Mesenchymal stem cell (in vitro differentiated cells and primary cell): ENCODE measurements around the gene SPHK2.

Experiments used
- DNase-seq: peaks from one replicate; pipeline ENCODE4 v3.0.0-alpha.2; 2013
- H2AFZ ChIP-seq: one replicate; pipeline ENCODE4 v1.6.1; 2013; ENCODE audit warnings: low read depth, mild to moderate bottlenecking, control low read depth, inconsistent platforms, low read length, moderate library complexity
- H2AK5ac ChIP-seq: 2 replicates; pipeline ENCODE4 v1.6.1; 2013; ENCODE audit warnings: low read length, moderate library complexity, mild to moderate bottlenecking, inconsistent platforms; ENCODE audit not compliant: severe bottlenecking
- H2BK120ac ChIP-seq: one replicate; pipeline ENCODE4 v1.6.1; 2013; ENCODE audit warnings: low read depth, mild to moderate bottlenecking, inconsistent platforms, low read length, moderate library complexity
- H2BK12ac ChIP-seq, 2 experiments: one replicate each; pipeline ENCODE4 v1.6.1; 2013; ENCODE audit warnings: inconsistent platforms in 2 of 2, low read length in 2 of 2, mild to moderate bottlenecking in 2 of 2, moderate library complexity in 2 of 2, control low read depth in 1 of 2
- H2BK15ac ChIP-seq: one replicate; pipeline ENCODE4 v1.6.1; 2013; ENCODE audit warnings: mild to moderate bottlenecking, low read depth, inconsistent platforms; ENCODE audit not compliant: poor library complexity, severe bottlenecking
- H2BK5ac ChIP-seq: 2 replicates; pipeline ENCODE4 v1.6.1; 2013; ENCODE audit warnings: low read depth, mild to moderate bottlenecking, low read length, control low read depth, inconsistent platforms; ENCODE audit not compliant: poor library complexity, severe bottlenecking
- H3K14ac ChIP-seq, 2 experiments: one replicate each; pipeline ENCODE4 v1.6.1; 2013; ENCODE audit warnings: inconsistent platforms in 2 of 2, low read length in 2 of 2, control low read depth in 1 of 2, mild to moderate bottlenecking in 1 of 2, moderate library complexity in 1 of 2
- H3K18ac ChIP-seq, 2 experiments: one replicate each; pipeline ENCODE4 v1.6.1; 2013; ENCODE audit warnings: inconsistent platforms in 2 of 2, low read length in 2 of 2, control low read depth in 1 of 2, low read depth in 1 of 2, mild to moderate bottlenecking in 1 of 2
- H3K23ac ChIP-seq, 2 experiments: one replicate each; pipeline ENCODE4 v1.6.1; 2013; ENCODE audit warnings: inconsistent platforms in 2 of 2, low read length in 2 of 2, mild to moderate bottlenecking in 2 of 2, moderate library complexity in 2 of 2, control low read depth in 1 of 2
- H3K27ac ChIP-seq: 2 replicates; pipeline ENCODE4 v1.5.1; 2013; ENCODE audit warnings: mild to moderate bottlenecking, moderate library complexity, low read length, control low read depth, inconsistent platforms; ENCODE audit not compliant: poor library complexity, severe bottlenecking
- H3K27me3 ChIP-seq, 2 experiments: 2 replicates each; pipeline versions ENCODE4 v1.6.1 to v1.7.0; 2013; ENCODE audit warnings: low read length in 2 of 2, mild to moderate bottlenecking in 2 of 2, moderate library complexity in 2 of 2, control low read depth in 1 of 2, inconsistent platforms in 1 of 2; ENCODE audit not compliant: control insufficient read depth in 1 of 2, insufficient read depth in 1 of 2
- H3K36me3 ChIP-seq, 2 experiments: 2 replicates each; pipeline versions ENCODE4 v1.6.1 to v1.7.0; 2013; ENCODE audit warnings: low read length in 2 of 2, control low read depth in 1 of 2, inconsistent platforms in 1 of 2, low read depth in 1 of 2, mild to moderate bottlenecking in 1 of 2; ENCODE audit not compliant: insufficient read depth in 2 of 2, control insufficient read depth in 1 of 2
- H3K4ac ChIP-seq, 2 experiments: one replicate each; pipeline ENCODE4 v1.6.1; 2013; ENCODE audit warnings: inconsistent platforms in 2 of 2, low read length in 2 of 2, mild to moderate bottlenecking in 2 of 2, moderate library complexity in 2 of 2, control low read depth in 1 of 2, low read depth in 1 of 2
- H3K4me1 ChIP-seq: 2 replicates; pipeline ENCODE4 v1.6.1; 2013; ENCODE audit warnings: low read depth, low read length, control low read depth; ENCODE audit not compliant: control insufficient read depth, insufficient read depth
- H3K4me2 ChIP-seq: 2 replicates; pipeline ENCODE4 v1.6.1; 2013; ENCODE audit warnings: low read length, mild to moderate bottlenecking, inconsistent platforms; ENCODE audit not compliant: poor library complexity, severe bottlenecking
- H3K4me3 ChIP-seq, 2 experiments: 2 replicates each; pipeline versions ENCODE4 v1.5.1 to v1.7.0; 2013; ENCODE audit warnings: low read length in 2 of 2, mild to moderate bottlenecking in 2 of 2, control low read depth in 1 of 2, low read depth in 1 of 2; ENCODE audit not compliant: insufficient read depth in 1 of 2
- H3K79me1 ChIP-seq: replicated peaks from 2 replicates; pipeline ENCODE4 v1.6.1; 2013; ENCODE audit warnings: mild to moderate bottlenecking, control low read depth, low read length, inconsistent platforms; ENCODE audit not compliant: poor library complexity, severe bottlenecking
- H3K9ac ChIP-seq: 2 replicates; pipeline ENCODE4 v1.7.0; 2013; ENCODE audit warnings: mild to moderate bottlenecking, low read length, moderate library complexity
- H3K9me3 ChIP-seq: 2 replicates; pipeline ENCODE4 v1.7.0; 2013; ENCODE audit warnings: mild to moderate bottlenecking, low read length; ENCODE audit not compliant: control insufficient read depth
- H4K8ac ChIP-seq: one replicate; pipeline ENCODE4 v1.6.1; 2013; ENCODE audit warnings: inconsistent platforms, mild to moderate bottlenecking, low read length, moderate library complexity
- H4K91ac ChIP-seq: one replicate; pipeline ENCODE4 v1.6.1; 2013; ENCODE audit warnings: mild to moderate bottlenecking, low read length, inconsistent platforms
- WGBS: methylation state at CpG from one replicate; pipeline ENCODE4 v1.1.7; 2013; ENCODE audit warnings: mixed read lengths; 5-methylcytosine and 5-hydroxymethylcytosine counted together

Gene SPHK2

DNA sequence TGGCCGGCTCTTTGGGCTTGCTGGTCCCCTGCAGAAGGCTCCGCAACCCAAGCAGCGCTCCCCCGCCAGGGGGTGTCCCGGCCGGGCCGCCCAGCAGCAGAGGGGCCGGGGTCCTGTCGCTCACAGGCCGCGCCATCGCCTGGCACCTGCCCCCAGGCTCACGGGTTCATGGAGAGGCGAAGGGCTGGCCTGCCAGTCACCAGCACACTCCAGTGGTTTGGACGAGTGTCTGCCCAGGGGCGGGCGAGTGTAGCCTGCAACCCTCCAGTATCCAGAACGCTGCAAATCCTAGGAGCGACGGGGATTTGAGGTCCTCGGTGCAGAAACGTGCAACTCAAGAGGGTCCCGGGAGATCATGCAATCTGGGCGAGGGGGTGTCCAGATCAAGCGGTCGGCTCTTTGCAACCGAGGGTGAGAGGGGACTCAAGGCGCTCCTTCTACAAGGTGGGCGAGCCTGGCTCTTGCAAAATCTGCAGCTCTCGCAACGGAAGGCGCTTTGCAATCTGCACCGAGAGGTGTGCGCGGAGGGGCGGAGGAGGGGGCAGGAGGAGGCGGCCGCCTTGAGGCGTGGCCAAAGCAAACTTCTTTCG lies 17.6 kb downstream of the SPHK2 start, which contains the start of gene DBP:
DBP (minus strand) TSS at position 521 of the 590 bp plus-strand sequence; CDS start at position 136, 385 bp downstream.
- Histone ChIP-seq H3K4ac (peak within 1 kb of the TSS; percentile 53 to 92), H2BK15ac (peak within 1 kb of the TSS; percentile 60), H2AFZ (peak within 1 kb of the TSS; percentile 36), H2BK5ac (peak within 1 kb of the TSS; percentile 5), H3K27ac (peak within 1 kb of the TSS; percentile 93), H4K91ac (peak within 1 kb of the TSS; percentile 70), H3K18ac (peak within 1 kb of the TSS; percentile 48 to 97), H3K9me3 (no peaks in the 10 kb centered on the region), H2BK120ac (peak within 1 kb of the TSS; percentile 86), H3K79me1 (no peaks in the 10 kb centered on the region), H3K9ac (peak within 1 kb of the TSS; percentile 99), H3K4me1 (peaks cover 37% of the 10 kb centered on the region), H3K4me3 (peak within 1 kb of the TSS; percentile 53 to 81), H3K36me3 (peaks cover 0 to 14% of the 10 kb centered on the region in 2 experiments), H3K14ac (peak within 1 kb of the TSS; percentile 11 to 58), H3K4me2 (peak within 1 kb of the TSS; percentile 72), H3K27me3 (peaks cover 0 to 7% of the 10 kb centered on the region in 2 experiments), H2BK12ac (peak within 1 kb of the TSS in 1 of 2 experiments; percentile 79), H2AK5ac (peak within 1 kb of the TSS; percentile 10), H3K23ac (peak within 1 kb of the TSS in 1 of 2 experiments; percentile 48), H4K8ac (peak within 1 kb of the TSS; percentile 45)
- 2% methylated on average over 39 of the region's 40 CpGs for WGBS
- DNase-seq, result no peak

DNA sequence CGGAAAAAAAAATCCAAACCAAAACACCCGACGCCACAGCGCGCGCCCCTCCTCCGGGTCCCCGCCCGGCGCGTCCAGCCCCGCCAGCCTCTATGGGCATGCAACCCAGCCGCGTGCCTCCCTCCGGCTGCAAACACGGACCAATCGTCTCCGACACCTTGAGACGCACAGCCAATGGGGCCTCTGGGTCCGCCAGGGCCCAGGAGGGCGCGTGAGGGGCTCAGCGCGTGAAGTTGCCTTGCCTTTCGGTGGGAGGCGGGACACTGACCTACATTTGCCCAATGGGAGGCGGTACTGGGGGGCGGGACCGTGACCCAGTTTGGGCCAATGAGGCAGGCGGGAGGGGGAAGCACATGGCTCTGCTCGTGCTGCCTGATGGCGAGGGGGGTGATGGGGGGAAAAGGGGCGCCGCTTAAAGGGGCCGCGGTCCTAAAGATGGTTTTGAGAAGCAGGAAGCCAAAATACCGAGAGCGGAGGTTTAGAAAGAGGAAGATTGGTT lies 18.2 kb downstream of the SPHK2 start:
- Histone ChIP-seq H4K91ac (no peak overlapping the region), H3K9me3 (no peaks in the 10 kb centered on the region), H2BK5ac (no peak overlapping the region), H3K4ac (peak overlapping the region; percentile 22 to 92), H3K36me3 (peaks cover 0 to 14% of the 10 kb centered on the region in 2 experiments), H3K27me3 (peaks cover 0 to 7% of the 10 kb centered on the region in 2 experiments), H3K4me3 (peak overlapping the region; percentile 53 to 81), H3K27ac (peak overlapping the region; percentile 93), H3K9ac (peak overlapping the region; percentile 99), H3K79me1 (no peaks in the 10 kb centered on the region), H2BK12ac (no peak overlapping the region), H2BK15ac (peak overlapping the region; percentile 60), H3K4me1 (peaks cover 36% of the 10 kb centered on the region), H3K4me2 (peak overlapping the region; percentile 72), H3K23ac (no peak overlapping the region), H2AFZ (no peak overlapping the region), H2BK120ac (peak overlapping the region; percentile 86), H2AK5ac (peak overlapping the region; percentile 10), H3K18ac (peak overlapping the region in 1 of 2 experiments; percentile 97), H4K8ac (peak overlapping the region; percentile 45), H3K14ac (peak overlapping the region in 1 of 2 experiments; percentile 40)
- peak; percentile 99 for DNase-seq
- WGBS, result under 1% methylated on average over 36 of the region's 38 CpGs

DNA sequence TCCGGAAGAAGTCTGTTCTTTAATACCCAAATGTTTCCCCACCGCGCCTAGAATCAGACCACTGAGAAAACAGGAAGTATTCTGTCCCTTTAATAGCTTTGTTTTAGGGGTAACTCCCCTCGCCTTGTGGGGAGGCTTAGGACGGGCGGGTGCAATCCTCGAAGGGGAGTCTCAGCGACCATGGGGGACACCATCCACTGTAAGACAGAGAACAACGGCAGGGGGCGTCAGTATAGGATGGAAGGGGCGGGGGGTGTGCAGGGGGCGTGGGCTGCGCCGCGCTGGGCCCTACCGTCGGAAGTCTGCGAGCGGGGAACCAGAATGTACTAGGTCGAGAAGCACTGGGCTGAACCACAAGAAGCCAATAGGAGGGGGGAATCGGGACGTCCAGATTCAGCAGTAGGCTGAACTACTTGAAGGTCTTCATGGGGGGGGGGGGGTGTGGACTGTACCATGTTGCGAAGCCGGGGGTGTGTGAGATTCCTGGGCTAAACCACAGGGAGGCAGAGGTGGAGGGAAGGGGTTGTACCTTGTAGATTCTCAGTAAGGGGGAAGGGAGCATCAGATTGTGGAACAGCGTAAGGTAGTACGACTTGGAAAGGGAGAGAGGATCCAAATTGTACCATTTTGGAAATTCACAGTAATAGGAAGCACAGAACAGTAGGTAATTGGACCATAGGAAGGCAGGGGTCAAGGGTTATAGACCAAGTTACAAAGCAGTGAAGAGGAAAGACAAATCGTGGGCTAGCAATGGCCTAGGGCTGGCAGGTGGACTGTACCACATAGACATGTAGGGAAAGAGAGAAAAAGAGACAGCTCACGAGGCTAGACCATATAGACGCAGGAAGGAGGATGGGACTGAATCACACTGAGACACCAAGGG lies 18.9 kb downstream of the SPHK2 start:
- H2BK15ac ChIP-seq, result peak overlapping the region; percentile 60
- peak overlapping the region; percentile 86 for H2BK120ac ChIP-seq
- peak overlapping the region in 1 of 2 experiments; percentile 98 for H2BK12ac ChIP-seq
- H3K36me3 ChIP-seq, result peaks cover 0 to 14% of the 10 kb centered on the region in 2 experiments
- H3K18ac ChIP-seq, result peak overlapping the region; percentile 55 to 97
- peak overlapping the region; percentile 99 for H3K9ac ChIP-seq
- peaks cover 0 to 7% of the 10 kb centered on the region in 2 experiments for H3K27me3 ChIP-seq
- H4K8ac ChIP-seq, result peak overlapping the region; percentile 87
- peak overlapping the region; percentile 5 for H2BK5ac ChIP-seq
- H3K14ac ChIP-seq, result peak overlapping the region in 1 of 2 experiments; percentile 40
- H3K4me3 ChIP-seq, result peak overlapping the region; percentile 43 to 81
- H4K91ac ChIP-seq, result peak overlapping the region; percentile 70
- no peaks in the 10 kb centered on the region for H3K79me1 ChIP-seq
- H3K4me2 ChIP-seq, result peak overlapping the region; percentile 48
- no peak overlapping the region for H2AFZ ChIP-seq
- H3K23ac ChIP-seq, result no peak overlapping the region
- H3K27ac ChIP-seq, result peak overlapping the region; percentile 93
- H2AK5ac ChIP-seq, result peak overlapping the region; percentile 43
- no peaks in the 10 kb centered on the region for H3K9me3 ChIP-seq
- H3K4ac ChIP-seq, result peak overlapping the region; percentile 63 to 92
- 15% methylated on average over 28 of the region's 29 CpGs for WGBS
- DNase-seq, result peak; percentile 97
- H3K4me1 ChIP-seq, result peaks cover 30% of the 10 kb centered on the region
